Ishikawa (cell line): ENCODE measurements around the gene AK1.

ENCODE experiments used
- CEBPB ChIP-seq: IDR thresholded peaks from 2 replicates; pipeline ENCODE4 v1.6.1; 2012
- CREB1 ChIP-seq: IDR thresholded peaks from 2 replicates; pipeline ENCODE4 v1.6.1; 2012; ENCODE audit warnings: low read depth
- EGR1 ChIP-seq: IDR thresholded peaks from 2 replicates; pipeline ENCODE4 v1.6.1; 2012
- EP300 ChIP-seq: IDR thresholded peaks from 2 replicates; pipeline ENCODE4 v1.6.1; 2012; ENCODE audit warnings: borderline replicate concordance
- MAX ChIP-seq: IDR thresholded peaks from 2 replicates; pipeline ENCODE4 v1.6.1; 2012
- RAD21 ChIP-seq: IDR thresholded peaks from 2 replicates; pipeline ENCODE4 v1.6.1; 2012; ENCODE audit warnings: low read depth
- TCF12 ChIP-seq: IDR thresholded peaks from 2 replicates; pipeline ENCODE4 v1.6.1; 2012; ENCODE audit warnings: low read depth
- TEAD4 ChIP-seq: IDR thresholded peaks from 2 replicates; pipeline ENCODE4 v1.6.1; 2012
- YY1 ChIP-seq: IDR thresholded peaks from 2 replicates; pipeline ENCODE4 v1.6.1; 2012; ENCODE audit warnings: low read depth

- no peak for TF ChIP-seq YY1
- TF ChIP-seq MAX, result no peak
- TF ChIP-seq CREB1, result no peak
- no peak for TF ChIP-seq EP300
- no peak for TF ChIP-seq TCF12
- no peak for TF ChIP-seq EGR1
- no peak for TF ChIP-seq CEBPB
- no peak for TF ChIP-seq RAD21
- TF ChIP-seq TEAD4, result no peak
Measured at GRCh38 chr9:127892831-127893230, 15.4 kb upstream of the AK1 start.
